HFF-Myc (cell line): ENCODE results near the gene GDPD2.

Experiments used
- DNase-seq: peaks from one replicate; pipeline ENCODE4 v3.0.0-alpha.2; 2011; ENCODE audit warnings: low read depth; ENCODE audit errors: extremely low read depth
- H3K4me3 ChIP-seq: replicated peaks from 2 replicates; pipeline ENCODE4 v1.5.1; 2011; ENCODE audit warnings: low read depth, mild to moderate bottlenecking, control low read depth, low read length
- TF ChIP-seq, protein P1 (sequence below): IDR thresholded peaks from 2 replicates; pipeline ENCODE4 v1.5.1; 2012; ENCODE audit warnings: mild to moderate bottlenecking, low read depth, low read length, control low read depth; ENCODE audit errors: missing control alignments

Gene GDPD2

DNA sequence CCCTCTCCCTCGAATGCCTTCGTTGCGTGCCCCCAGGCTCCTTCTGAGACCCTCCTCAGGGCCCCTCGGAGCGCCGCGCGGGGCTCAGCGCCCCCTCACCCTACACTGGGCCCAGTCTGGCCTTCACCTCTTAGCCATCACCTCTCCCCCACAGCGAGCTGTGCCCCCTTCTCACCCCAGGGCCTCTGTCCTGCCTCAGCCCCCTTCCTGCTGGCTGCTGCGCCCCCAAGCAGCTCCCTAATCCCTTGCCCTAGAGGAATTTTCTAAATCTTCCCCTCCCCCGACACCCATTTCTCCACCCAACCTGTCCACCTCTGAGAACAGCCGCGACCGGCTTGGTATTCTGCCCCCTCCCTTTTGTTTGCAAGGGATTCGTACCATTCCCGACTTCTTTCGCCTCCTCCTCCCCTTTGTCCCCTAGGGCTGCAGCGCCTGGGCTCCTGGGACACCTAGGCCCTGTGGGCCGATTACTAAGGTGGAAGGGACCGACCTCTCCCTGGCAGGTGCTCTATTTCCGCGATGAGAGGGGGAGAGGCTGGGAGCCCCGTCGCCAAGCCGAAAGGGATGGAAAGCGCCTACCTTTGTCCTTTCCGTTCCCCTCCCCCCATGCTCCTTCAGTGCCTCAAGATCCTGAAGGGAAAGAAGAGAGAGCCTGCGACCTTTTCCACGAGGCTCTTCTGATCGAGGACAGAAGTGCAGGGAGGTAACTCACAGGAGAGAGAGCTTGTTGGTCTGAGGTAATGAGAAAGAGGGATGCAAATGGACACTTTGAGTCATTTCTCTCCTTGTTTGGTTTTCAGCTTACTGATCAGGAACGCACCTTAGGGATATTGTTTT is 32.5 kb downstream of the GDPD2 start:
- no peak for DNase-seq
- TF ChIP-seq, protein P1, sequence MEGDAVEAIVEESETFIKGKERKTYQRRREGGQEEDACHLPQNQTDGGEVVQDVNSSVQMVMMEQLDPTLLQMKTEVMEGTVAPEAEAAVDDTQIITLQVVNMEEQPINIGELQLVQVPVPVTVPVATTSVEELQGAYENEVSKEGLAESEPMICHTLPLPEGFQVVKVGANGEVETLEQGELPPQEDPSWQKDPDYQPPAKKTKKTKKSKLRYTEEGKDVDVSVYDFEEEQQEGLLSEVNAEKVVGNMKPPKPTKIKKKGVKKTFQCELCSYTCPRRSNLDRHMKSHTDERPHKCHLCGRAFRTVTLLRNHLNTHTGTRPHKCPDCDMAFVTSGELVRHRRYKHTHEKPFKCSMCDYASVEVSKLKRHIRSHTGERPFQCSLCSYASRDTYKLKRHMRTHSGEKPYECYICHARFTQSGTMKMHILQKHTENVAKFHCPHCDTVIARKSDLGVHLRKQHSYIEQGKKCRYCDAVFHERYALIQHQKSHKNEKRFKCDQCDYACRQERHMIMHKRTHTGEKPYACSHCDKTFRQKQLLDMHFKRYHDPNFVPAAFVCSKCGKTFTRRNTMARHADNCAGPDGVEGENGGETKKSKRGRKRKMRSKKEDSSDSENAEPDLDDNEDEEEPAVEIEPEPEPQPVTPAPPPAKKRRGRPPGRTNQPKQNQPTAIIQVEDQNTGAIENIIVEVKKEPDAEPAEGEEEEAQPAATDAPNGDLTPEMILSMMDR = no peak
- H3K4me3 ChIP-seq = peak overlapping the region; percentile 48

DNA sequence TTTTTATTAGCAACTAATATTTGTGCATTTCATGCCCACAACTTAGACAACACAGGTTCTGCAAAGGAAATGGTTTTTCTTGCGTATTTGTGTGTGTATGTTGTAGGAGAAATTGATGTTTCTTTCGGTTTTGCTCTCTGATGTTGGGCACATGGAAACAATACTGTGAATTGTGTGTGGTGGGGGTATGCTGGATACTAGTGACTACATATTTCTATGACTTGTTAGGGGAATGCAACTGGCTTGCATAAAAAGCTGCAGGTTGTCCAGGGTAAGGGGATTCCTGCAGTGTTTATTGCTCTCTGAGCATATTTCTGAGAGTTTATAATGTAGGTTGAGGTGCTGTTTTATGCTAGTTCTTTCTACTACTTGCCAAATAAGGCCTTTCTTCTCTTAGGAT is 33.1 kb downstream of the GDPD2 start:
- H3K4me3 ChIP-seq = peak overlapping the region; percentile 48
- TF ChIP-seq, protein P1 = no peak

DNA sequence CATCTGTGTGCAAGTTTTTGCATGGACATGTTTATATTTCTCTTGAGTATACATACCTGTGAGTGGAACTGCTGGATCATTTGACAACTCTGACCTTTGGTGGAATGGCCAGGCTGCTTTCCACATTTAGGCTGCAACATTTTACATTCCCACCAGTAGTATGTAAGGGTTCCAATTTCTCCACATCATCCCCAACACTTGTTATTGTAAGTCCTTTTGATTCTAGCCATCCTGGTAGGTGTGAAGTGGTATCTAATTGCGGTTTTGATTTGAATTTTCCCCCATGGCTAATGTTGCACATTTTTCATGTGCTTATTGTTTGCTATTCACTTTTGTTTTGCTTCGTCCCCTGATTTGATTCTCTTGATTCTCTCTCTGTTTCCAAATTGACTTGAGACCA is 37.9 kb downstream of the GDPD2 start:
- DNase-seq = no peak
- TF ChIP-seq, protein P1 = no peak

More for the DNA sequence above, 33.1 kb downstream of the GDPD2 start:
- no peak for DNase-seq

DNA sequence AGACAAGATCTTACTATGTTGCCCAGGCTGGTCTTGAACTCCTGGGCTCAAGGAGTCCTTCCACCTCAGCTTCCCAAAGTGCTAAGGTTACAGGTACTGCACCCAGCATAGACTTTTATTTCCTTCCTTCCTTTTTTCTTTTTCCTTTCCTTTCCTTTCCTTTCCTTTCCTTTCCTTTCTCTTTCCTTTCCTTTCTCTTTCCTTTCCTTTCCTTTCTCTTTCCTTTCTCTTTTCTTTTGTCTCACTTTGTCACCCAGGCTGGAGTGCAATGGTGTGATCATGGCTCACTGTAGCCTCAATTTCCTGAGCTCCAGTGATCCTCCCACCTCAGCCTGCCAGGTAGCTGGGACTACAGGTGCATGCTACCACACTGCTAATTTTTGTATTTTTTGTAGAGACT is 40.9 kb downstream of the GDPD2 start:
- no peak overlapping the region for H3K4me3 ChIP-seq
- no peak for DNase-seq
- TF ChIP-seq, protein P1 = no peak

More for the DNA sequence above, 37.9 kb downstream of the GDPD2 start:
- no peak overlapping the region for H3K4me3 ChIP-seq

DNA sequence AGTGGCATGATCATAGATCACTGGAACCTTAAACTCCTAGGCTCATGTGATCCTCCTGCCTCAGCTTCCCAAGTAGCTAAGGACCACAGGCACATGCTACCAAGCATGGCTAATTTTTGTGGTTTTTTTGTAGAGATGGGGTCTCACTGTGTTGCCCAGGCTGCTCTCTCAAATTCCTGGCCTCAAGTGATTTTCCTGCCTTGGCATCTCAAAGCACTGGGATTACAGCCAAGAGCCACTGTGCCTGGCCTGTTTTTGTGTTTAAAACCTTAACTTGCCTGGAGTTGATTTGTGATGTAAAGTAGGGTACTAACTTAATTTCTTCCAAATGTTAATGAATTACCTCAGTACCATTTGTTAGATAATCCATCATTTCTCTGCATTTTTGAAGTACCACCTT is 43.9 kb downstream of the GDPD2 start:
- no peak overlapping the region for H3K4me3 ChIP-seq
- no peak for DNase-seq
- TF ChIP-seq, protein P1 = no peak

DNA sequence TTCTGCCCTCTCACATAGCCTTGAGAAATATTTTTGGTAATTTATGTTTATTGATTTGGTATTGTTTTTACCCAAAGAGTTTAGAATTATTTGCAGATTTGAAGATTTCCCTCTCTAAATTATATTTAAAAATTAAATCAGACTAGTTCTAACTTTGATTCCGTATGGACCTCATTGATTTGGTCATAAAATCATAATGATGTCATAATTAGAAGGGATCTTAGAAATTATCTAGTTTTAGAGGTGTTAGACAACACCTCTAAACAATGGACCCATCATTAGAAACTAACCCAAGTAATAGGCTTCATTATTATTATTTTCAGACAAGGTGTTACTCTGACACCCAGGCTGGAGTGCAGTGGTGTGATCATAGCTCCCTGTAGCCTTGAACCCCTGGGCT is 45.6 kb downstream of the GDPD2 start:
- no peak for DNase-seq
- H3K4me3 ChIP-seq = no peak overlapping the region
- TF ChIP-seq, protein P1 = no peak
